Measurements from ENCODE around the gene MACROD2. TPM values are rescaled to one million over a fixed set of nuclear protein-coding genes. Genes with fewer than 3 reads are reported as not detected.

MACROD2 gene
- total and polyA plus RNA-seq, 4 donors = 0.66 to 10.5 (median 3.3) TPM

DNA sequence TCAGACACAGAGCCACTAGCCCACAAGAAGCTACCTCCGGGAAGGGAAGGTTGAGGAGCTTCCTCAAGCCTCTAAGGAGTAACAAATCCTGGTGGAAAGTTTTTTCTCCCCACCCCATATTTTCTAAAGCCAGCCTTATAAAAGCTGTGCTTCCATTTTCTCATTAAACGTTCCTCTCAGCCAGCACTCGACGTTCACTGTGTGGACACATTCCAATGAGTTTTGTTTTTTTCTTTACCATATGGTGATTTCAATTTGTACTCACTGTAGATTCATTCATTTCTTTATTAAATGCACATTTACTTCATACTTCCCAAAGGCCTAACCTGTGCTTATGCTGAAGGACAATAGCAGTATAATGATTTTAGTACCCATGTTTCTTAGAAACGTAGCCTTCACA lies 536.5 kb downstream of the MACROD2 start:
- H3K27ac ChIP-seq (ENCODE audit: low read depth in 1 of 2, low read length in 2 of 2) = no peak overlapping the region
- no peaks in the 10 kb centered on the region for H3K27me3 ChIP-seq (ENCODE audit: control insufficient read depth in 4 of 4, insufficient read depth in 4 of 4, low read length in 3 of 4)
- DNase-seq (ENCODE audit: low spot score) = no peak
- H3K9me3 ChIP-seq (ENCODE audit: control insufficient read depth in 4 of 4, low read length in 3 of 4) = no peaks in the 10 kb centered on the region
- H3K36me3 ChIP-seq (ENCODE audit: control insufficient read depth in 4 of 4, insufficient read depth in 3 of 4, low read depth in 1 of 4, low read length in 3 of 4) = no peaks in the 10 kb centered on the region
- TF ChIP-seq, protein P1, sequence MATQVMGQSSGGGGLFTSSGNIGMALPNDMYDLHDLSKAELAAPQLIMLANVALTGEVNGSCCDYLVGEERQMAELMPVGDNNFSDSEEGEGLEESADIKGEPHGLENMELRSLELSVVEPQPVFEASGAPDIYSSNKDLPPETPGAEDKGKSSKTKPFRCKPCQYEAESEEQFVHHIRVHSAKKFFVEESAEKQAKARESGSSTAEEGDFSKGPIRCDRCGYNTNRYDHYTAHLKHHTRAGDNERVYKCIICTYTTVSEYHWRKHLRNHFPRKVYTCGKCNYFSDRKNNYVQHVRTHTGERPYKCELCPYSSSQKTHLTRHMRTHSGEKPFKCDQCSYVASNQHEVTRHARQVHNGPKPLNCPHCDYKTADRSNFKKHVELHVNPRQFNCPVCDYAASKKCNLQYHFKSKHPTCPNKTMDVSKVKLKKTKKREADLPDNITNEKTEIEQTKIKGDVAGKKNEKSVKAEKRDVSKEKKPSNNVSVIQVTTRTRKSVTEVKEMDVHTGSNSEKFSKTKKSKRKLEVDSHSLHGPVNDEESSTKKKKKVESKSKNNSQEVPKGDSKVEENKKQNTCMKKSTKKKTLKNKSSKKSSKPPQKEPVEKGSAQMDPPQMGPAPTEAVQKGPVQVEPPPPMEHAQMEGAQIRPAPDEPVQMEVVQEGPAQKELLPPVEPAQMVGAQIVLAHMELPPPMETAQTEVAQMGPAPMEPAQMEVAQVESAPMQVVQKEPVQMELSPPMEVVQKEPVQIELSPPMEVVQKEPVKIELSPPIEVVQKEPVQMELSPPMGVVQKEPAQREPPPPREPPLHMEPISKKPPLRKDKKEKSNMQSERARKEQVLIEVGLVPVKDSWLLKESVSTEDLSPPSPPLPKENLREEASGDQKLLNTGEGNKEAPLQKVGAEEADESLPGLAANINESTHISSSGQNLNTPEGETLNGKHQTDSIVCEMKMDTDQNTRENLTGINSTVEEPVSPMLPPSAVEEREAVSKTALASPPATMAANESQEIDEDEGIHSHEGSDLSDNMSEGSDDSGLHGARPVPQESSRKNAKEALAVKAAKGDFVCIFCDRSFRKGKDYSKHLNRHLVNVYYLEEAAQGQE (IDR thresholded peaks at IDR 0.05) = no peak
- TF ChIP-seq YY1 (IDR thresholded peaks at IDR 0.05) (no peak), JUND (IDR thresholded peaks at IDR 0.05) (no peak), HNF4A (conservative IDR thresholded peaks at IDR 0.05) (no peak), FOXA1 (IDR thresholded peaks at IDR 0.05) (no peak), TAF1 (conservative IDR thresholded peaks at IDR 0.05) (no peak), RXRA (IDR thresholded peaks at IDR 0.05) (no peak)
- TF ChIP-seq, protein P2, sequence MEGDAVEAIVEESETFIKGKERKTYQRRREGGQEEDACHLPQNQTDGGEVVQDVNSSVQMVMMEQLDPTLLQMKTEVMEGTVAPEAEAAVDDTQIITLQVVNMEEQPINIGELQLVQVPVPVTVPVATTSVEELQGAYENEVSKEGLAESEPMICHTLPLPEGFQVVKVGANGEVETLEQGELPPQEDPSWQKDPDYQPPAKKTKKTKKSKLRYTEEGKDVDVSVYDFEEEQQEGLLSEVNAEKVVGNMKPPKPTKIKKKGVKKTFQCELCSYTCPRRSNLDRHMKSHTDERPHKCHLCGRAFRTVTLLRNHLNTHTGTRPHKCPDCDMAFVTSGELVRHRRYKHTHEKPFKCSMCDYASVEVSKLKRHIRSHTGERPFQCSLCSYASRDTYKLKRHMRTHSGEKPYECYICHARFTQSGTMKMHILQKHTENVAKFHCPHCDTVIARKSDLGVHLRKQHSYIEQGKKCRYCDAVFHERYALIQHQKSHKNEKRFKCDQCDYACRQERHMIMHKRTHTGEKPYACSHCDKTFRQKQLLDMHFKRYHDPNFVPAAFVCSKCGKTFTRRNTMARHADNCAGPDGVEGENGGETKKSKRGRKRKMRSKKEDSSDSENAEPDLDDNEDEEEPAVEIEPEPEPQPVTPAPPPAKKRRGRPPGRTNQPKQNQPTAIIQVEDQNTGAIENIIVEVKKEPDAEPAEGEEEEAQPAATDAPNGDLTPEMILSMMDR (IDR thresholded peaks at IDR 0.05; ENCODE audit: low read depth, low read length, missing input control) = no peak
- TF ChIP-seq, protein P3, sequence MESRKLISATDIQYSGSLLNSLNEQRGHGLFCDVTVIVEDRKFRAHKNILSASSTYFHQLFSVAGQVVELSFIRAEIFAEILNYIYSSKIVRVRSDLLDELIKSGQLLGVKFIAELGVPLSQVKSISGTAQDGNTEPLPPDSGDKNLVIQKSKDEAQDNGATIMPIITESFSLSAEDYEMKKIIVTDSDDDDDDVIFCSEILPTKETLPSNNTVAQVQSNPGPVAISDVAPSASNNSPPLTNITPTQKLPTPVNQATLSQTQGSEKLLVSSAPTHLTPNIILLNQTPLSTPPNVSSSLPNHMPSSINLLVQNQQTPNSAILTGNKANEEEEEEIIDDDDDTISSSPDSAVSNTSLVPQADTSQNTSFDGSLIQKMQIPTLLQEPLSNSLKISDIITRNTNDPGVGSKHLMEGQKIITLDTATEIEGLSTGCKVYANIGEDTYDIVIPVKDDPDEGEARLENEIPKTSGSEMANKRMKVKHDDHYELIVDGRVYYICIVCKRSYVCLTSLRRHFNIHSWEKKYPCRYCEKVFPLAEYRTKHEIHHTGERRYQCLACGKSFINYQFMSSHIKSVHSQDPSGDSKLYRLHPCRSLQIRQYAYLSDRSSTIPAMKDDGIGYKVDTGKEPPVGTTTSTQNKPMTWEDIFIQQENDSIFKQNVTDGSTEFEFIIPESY (IDR thresholded peaks at IDR 0.05) = no peak
- no peak overlapping the region for H3K9ac ChIP-seq (ENCODE audit: low read depth in 1 of 2, low read length in 2 of 2)
- 96% methylated on average over 5 of the region's 5 CpGs for WGBS
- H3K4me3 ChIP-seq (ENCODE audit: low read depth in 1 of 3, low read length in 3 of 3) = no peak overlapping the region
- H3K4me1 ChIP-seq (ENCODE audit: control insufficient read depth in 4 of 4, insufficient read depth in 4 of 4, low read length in 3 of 4) = no peaks in the 10 kb centered on the region

DNA sequence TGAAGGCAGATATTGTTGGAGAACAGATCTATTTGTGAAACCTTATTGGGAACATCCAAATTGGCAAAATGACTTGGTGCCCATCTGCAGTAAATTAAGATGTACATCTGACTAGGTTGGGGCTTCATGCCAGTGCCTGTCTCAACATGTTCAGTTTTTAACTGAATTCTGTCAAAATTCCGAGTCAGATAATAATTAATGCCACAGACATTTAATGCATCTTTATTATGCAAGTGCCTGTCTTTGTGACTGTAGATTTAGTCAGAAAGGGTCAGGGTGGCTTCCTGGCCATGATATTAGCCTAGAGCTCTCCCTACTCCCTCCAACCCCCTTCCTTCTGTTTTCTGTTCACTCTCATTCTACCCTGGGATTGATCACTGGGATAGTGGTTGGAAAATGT lies 541.4 kb downstream of the MACROD2 start:
- Histone ChIP-seq H3K4me1 (ENCODE audit: control insufficient read depth in 4 of 4, insufficient read depth in 4 of 4, low read length in 3 of 4) (no peaks in the 10 kb centered on the region), H3K27ac (ENCODE audit: low read depth in 1 of 2, low read length in 2 of 2) (no peak overlapping the region), H3K9ac (ENCODE audit: low read depth in 1 of 2, low read length in 2 of 2) (no peak overlapping the region), H3K36me3 (ENCODE audit: control insufficient read depth in 4 of 4, insufficient read depth in 3 of 4, low read depth in 1 of 4, low read length in 3 of 4) (no peaks in the 10 kb centered on the region), H3K4me3 (ENCODE audit: low read depth in 1 of 3, low read length in 3 of 3) (no peak overlapping the region), H3K9me3 (ENCODE audit: control insufficient read depth in 4 of 4, low read length in 3 of 4) (no peaks in the 10 kb centered on the region), H3K27me3 (ENCODE audit: control insufficient read depth in 4 of 4, insufficient read depth in 4 of 4, low read length in 3 of 4) (no peaks in the 10 kb centered on the region)
- TF ChIP-seq, protein P3 (IDR thresholded peaks at IDR 0.05) = no peak
- TF ChIP-seq HNF4G (IDR thresholded peaks at IDR 0.05) (no peak), NR2F2 (IDR thresholded peaks at IDR 0.05) (no peak), YY1 (IDR thresholded peaks at IDR 0.05) (no peak), SP1 (IDR thresholded peaks at IDR 0.05) (no peak), GABPA (IDR thresholded peaks at IDR 0.05 in 1 of 2, conservative IDR thresholded peaks at IDR 0.05 in 1 of 2) (no peak), JUND (IDR thresholded peaks at IDR 0.05) (no peak)
- TF ChIP-seq, protein P1 (IDR thresholded peaks at IDR 0.05) = no peak
- TF ChIP-seq, protein P2 (IDR thresholded peaks at IDR 0.05; ENCODE audit: low read depth, low read length, missing input control) = no peak
- TF ChIP-seq, protein P4, sequence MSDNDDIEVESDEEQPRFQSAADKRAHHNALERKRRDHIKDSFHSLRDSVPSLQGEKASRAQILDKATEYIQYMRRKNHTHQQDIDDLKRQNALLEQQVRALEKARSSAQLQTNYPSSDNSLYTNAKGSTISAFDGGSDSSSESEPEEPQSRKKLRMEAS (IDR thresholded peaks at IDR 0.05) = no peak
- 80% methylated on average over 1 of the region's 1 CpG for WGBS
- no peak for DNase-seq (ENCODE audit: low spot score)

Data from liver (tissue), 9 donors.